Activated CD4-positive, alpha-beta T cell treated with anti-CD3 and anti-CD28 coated beads for 1 hour (primary cell): ENCODE results near the gene JADE2.
"Not testable (repeated sequence)": the region's sequence is repeated elsewhere in the genome, so short reads cannot be mapped to it uniquely, and the experiment has no call there.

ENCODE experiments used
- DNase-seq: peaks from one replicate; pipeline ENCODE4 v3.0.0-alpha.2; 2020

The JADE2 gene

DNA sequence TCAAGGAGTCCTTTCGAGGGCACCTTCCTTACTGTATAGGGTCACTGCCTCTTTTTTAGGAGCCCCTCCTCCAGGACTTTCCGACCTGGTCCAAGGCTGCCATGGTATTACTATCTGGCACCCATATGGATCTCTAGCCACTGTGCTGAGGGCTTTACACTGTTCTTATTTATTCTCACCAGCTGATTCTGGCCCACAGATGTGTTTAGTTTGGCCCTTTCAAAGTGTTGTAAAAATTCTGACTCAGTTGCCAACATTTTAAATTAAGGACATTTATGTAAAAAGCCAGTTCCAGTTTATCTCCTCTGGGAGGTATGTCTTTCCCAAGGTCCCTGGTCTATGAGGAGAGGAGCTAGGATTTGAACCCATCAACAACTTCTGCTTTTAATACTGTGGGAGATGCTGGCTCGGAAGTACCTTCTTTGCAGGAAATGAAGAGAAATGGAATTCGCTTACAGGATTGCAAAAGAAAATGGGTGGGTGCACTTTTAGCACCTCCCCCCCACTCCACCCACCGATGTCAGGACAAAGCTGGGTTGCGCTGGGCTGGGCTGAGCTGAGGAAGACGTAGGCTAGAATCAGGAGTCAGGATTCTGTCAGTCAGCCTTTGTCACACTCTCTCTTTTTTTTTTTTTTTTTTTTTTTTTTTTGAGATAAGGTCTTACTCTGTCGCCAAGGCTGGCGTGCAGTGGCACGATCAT, 7.8 kb downstream of the JADE2 start:
- no peak for DNase-seq

DNA sequence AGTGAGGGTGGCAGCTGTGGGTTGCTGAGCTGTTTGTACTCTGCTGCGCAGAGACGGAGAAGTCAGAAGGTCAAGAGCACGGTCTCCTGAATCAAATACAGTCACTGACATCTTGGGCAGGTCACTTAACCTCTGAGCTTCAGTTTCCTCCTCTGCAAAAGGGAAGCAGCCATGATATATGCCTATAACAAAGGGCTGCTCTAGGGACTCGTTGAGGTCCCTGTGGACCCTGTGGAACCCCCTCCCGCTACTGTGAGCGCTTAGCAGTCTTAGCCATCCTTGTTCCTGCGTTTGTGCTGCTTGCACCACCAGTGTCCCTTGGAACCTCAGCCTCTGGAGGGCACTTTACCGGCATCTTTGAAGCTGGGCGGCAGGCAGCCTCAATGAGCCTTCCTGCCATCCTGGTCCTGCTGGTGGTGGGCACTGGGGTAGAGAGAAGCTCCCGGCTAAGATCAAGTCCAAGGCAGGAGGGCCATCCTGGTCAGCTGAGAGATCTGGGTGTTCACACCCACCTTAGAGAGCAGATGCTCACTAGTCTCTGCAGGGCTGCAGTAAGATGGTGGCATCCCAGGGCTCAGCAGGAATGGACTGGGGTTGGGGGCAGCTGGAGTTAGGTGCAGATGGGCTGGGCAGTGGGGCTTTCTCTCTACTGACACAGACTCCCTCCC, 8.7 kb downstream of the JADE2 start:
- DNase-seq, result no peak

DNA sequence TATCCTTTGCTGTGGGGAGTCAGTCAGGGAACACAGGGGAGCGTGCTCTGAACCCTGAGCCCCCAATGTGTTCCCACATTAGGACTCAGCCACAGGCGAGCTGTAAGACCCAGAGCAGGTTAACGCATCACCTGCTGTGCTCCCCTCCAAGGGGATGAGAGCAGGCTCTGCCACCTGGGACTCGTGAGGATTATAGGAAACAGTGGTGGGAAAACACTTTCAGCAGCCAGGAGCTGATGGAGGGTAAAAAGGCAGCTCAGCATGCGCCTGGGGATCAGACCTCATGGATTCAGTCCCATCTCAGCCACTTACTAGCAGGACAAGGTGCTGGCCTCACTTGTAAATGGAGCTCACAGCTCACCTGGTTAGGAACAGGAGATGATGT, 9.2 kb downstream of the JADE2 start:
- no peak for DNase-seq

- DNase-seq, result no peak
These were observed 11.4 kb downstream of the JADE2 start for GRCh38 chr5:134536876-134537275.

DNA sequence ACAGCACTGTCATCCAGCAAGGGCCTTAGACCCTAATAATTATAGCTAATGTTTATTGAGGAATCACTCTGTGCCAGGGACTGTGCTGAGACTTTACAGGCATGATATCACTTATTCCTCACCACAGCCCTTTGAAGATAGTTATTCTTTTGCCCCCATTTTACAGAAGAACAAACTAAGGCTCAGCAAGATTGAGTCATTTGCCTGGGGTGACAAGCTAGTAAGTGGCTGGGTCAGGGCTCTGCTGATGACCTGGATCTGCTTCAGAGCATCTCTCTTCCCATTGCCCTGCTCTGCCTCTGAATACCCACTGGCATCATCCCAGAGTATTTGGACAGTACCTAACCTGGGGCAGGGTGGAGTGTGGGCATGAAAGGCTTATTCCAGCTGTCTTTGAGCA, 11.8 kb downstream of the JADE2 start:
- DNase-seq, result no peak

DNA sequence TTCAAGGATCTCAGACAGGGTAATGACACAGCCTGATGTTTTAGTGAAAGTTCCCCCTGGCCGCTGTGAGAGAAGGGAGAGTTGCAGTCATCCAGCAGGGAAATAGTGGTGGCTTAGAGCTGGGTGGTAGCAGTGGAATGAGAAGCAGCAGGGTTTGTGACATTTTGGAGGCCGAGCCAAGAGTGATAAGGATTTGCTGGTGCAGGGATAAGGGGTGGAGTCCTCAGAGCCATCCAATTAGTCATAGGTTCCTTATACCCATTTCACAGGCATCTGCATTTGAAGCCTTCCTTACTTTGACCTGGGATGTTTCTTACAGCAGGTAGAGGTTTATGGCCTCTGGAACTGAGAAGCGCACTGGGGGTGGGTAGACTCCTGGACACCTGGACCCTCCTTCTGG, 12.8 kb downstream of the JADE2 start:
- DNase-seq, result no peak

GRCh38 chr5:134539732-134540131, 14.3 kb downstream of the JADE2 start:
- no peak for DNase-seq

GRCh38 chr5:134540747-134541733, 15.6 kb downstream of the JADE2 start:
- no peak for DNase-seq

GRCh38 chr5:134541736-134542376, 16.4 kb downstream of the JADE2 start:
- DNase-seq, result no peak

GRCh38 chr5:134543820-134544614, 18.5 kb downstream of the JADE2 start:
- DNase-seq, result no peak

DNA sequence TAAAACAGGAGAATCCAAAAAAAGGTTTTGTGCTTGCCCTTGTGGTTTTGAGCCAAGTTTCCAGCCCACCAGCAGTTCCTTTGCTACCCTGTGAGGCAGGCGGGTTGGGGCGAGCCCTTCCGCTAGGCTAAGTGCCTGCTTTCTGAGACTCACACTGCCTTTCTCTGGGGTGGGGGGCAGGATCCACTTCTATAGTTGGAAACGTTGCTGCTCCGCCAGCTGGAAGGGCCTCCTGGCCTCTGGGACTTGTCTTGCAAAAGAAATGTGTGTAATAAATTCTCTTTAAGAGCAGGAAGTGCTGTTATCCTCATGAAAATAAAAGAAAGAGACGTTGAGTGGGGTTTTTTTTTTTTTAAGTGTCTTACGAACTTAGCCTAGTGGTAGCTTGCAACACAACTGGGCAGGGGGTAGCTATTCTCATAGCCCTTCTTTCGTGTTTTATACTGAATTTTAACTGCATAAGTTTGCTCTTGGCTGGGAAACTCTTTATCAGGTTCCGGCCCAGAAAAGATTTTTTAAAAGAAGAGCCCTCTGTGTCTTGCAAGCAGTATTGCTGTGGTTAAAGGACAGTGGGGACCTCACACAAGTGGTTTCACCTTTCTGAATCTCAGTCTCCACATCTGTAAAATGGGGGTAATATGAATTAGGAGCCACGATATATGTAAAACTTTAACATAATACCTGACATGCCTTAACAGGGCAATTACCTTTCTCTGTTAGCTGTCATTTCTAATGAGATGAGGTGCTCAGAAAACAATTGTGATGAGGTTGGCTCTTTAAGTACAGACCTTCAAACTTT, 19.8 kb downstream of the JADE2 start:
- no peak for DNase-seq

- no peak for DNase-seq
These were observed 21.6 kb downstream of the JADE2 start for GRCh38 chr5:134547066-134547465.

DNA sequence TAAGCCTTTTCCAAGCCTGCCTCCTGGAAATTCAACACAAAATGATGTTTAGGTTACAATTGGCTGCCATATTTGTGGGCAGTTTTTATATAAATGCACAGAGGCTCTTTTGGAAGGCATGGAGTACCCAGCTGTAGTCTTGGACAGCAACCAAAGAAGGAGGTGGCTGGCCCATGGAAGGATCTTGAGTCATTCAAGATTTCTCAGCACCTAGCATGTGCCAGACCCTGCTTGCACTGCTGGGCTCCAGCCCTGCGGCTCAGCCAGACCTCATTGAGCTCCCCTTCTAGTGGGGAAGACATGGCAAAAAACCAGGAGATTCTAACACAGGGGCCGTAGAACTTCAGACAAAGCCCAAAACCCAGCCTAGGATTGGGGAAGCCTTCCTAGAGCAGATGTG, 22.1 kb downstream of the JADE2 start:
- DNase-seq, result no peak

- DNase-seq, result no peak
These were observed 22.7 kb downstream of the JADE2 start for GRCh38 chr5:134547999-134548658.

GRCh38 chr5:134549714-134550113, 24.2 kb downstream of the JADE2 start:
- no peak for DNase-seq

DNA sequence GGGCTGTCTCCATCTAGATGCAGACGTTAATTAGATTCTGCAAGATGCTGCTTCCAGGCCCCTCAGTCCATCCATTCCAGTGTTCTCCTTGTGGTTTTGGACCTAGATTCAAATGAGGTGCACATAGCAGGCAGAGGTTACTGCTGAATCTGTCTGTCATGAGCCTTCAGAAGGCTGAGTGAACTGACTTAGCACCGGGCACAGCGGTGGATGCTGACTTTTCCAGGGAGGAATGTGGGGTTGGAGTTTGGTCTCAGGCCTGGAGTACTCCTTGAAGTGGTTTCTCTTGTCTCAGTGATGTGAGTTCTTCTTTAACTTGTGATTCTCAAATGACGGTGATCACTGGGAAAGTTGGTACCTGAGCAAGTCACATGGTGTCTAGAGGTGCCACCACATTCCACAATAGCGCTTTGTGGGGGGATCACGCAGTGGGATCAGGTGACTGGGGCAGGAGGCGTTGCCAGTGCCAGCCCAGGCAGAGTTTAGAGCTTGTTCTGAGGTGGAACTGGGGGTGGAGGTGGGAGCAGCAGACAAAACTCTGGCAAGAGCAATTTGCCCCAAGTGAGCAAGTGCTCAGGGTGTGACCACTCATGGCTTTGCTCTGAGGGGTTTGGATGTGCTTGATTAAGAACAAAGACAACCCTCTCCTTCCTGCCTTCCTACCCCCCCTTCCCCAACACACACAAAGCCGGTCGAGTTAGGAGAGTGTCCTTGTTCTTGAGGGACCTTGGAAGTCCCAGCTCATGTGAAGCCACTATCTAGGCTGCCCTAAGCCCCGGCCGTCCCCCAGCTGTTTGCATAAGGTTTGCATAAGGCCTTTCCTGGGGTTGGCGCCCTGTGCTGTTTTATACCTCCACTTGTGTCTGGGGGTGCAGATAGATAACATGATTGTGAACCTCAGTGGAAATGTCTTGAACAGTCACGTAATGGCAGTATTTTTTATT, 25.1 kb downstream of the JADE2 start:
- DNase-seq, result no peak

- DNase-seq, result no peak
These were observed 26.4 kb downstream of the JADE2 start for GRCh38 chr5:134551901-134552300.

DNA sequence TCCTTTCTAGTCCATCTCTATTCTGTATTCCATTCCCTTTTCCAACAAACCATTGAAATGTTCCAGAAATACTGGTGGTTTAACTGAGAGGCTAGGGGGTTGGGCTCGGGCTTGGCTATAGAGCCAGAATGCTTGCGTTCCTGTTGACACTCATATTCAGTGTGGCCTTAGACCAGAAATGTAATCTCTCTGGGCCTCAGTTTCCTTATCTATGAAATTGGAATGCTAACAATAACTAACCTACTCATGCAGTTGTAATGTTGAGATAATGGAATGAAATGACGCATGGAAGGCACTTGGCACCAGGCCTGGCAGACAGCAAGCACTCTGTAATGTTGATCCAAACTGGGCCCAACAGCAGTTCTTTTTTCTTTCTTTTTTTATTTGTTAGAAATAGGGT, 26.8 kb downstream of the JADE2 start:
- DNase-seq, result no peak

DNA sequence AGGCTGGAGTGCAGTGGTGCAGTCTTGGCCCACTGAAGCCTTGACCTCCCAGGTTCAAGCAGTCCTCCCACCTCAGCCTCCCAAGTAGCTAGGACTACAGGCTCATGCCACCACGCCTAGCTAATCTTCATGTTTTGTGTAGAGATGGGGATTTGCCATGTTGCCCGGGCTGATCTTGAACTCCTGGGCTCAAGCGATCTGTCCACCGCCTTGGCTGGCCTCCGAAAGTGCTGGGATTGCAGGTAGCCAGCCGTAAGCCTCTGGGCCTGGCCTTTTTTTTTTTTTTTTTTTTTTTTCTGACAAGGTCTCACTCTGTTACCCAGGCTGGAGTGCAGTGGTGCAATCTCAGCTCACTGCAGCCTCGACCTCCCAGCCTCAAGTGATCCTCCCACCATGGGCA, 27.2 kb downstream of the JADE2 start:
- DNase-seq, result not testable (repeated sequence)

DNA sequence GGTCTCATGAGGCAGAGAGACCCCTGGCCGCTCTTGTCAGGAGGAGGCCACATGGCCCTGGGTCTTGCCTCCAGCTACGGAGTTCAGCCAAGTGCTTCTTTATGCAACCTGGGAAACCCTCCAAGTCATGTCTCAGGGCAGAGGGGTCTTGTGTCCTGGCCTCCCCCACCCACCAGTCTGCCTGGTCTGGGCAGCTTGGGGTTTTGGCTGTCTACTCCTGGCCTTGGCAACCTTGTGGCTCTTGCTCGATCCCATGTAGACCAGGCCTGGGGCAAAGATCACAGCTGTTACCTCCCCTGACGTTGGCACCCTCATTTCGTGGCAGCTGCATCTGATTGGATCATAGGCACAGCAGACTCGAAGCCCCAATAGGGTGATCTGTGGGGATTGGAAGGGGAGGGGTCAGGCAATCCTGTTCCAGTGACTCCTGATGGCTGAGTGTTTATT, 28.4 kb downstream of the JADE2 start:
- DNase-seq, result no peak
